SU-DHL-6 (cell line): ENCODE measurements around the gene COL16A1.

Experiments used
- CTCF ChIP-seq: fragments of 200-600 bp; sonication (generic); IDR thresholded peaks from one replicate; pipeline ENCODE4 v1.5.1; 2017; ENCODE audit warnings: antibody characterized with exemption, mild to moderate bottlenecking, low read length, moderate library complexity; ENCODE audit not compliant: insufficient read depth, poor library complexity, severe bottlenecking
- EZH2phosphoT487 ChIP-seq: fragments of 200-600 bp; sonication (generic), shearing (Covaris generic); conservative IDR thresholded peaks from 2 replicates; pipeline ENCODE4 v1.6.1; 2018; ENCODE audit warnings: mild to moderate bottlenecking, antibody characterized with exemption, low read length, moderate library complexity, mixed read lengths

- TF ChIP-seq CTCF (no peak), EZH2phosphoT487 (no peak)
Observed at GRCh38 chr1:31712630-31713029, 8.8 kb upstream of the COL16A1 start.
